ENCODE results near the gene MIB2.
"Not testable (repeated sequence)": the region's sequence is repeated elsewhere in the genome, so short reads cannot be mapped to it uniquely, and the experiment has no call there.

Gene MIB2

DNA sequence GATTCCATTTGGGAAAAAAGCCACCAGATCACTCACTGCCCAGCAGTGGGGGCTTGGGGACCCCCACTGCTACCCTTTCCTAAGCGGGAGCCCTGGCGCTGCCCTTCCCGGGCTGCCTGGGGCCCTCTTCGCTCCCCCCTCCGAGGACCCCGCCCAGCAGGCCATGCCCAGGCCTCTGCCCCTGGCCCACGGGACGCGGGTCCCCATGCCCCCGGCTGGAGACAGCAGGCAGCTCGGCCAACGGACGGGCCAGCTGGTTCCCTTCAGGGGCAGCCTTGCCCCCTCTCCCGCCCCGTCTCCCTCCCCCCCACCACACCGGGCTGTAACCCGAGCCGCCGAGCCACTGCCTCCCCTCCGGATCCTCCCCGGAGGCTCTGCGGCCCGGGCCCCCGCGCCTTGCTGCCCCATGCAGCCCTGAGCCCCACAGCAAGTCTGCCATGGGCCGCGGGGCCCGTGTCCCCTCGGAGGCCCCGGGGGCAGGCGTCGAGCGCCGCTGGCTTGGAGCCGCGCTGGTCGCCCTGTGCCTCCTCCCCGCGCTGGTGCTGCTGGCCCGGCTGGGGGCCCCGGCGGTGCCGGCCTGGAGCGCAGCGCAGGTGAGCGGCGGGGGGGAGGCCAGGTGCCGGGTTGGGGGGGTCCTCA, 16.6 kb downstream of the MIB2 start, which contains the start of gene MMP23B:
TSS of gene MMP23B (plus strand) at position 392 of the 639 bp plus-strand sequence. CDS start at position 438, 46 bp downstream.
- H3K9ac ChIP-seq (ENCODE audit: low read depth, low read length, poor library complexity, severe bottlenecking) = no peak within 1 kb of the TSS
- H3K4me1 ChIP-seq (ENCODE audit: insufficient read depth, low read length, poor library complexity, severe bottlenecking) = no peaks in the 10 kb centered on the region
- H3K9me3 ChIP-seq (ENCODE audit: insufficient read depth, low read depth, low read length) = no peaks in the 10 kb centered on the region
- H3K9me2 ChIP-seq (replicated peaks; ENCODE audit: low read depth, low read length) = no peaks in the 10 kb centered on the region
- H3K36me3 ChIP-seq (ENCODE audit: insufficient read depth, low read length) = peaks cover 5% of the 10 kb centered on the region; the same call in 1 of the 2 replicates
- H3K79me2 ChIP-seq (ENCODE audit: insufficient read depth, low read length) = no peaks in the 10 kb centered on the region
- no peaks in the 10 kb centered on the region for H4K20me1 ChIP-seq (ENCODE audit: insufficient read depth, low read length, poor library complexity, severe bottlenecking)
- H2AFZ ChIP-seq (ENCODE audit: low read length) = no peak within 1 kb of the TSS
- H3F3A ChIP-seq (ENCODE audit: low read depth) = no peaks in the 10 kb centered on the region
- H3K4me2 ChIP-seq (ENCODE audit: low read depth, low read length, poor library complexity, severe bottlenecking) = no peak within 1 kb of the TSS
- no peaks in the 10 kb centered on the region for H3K27me3 ChIP-seq (ENCODE audit: insufficient read depth, low read length, poor library complexity, severe bottlenecking)
- no peak within 1 kb of the TSS for H3K4me3 ChIP-seq (ENCODE audit: low read length, poor library complexity, severe bottlenecking)
- TF ChIP-seq, protein P1, sequence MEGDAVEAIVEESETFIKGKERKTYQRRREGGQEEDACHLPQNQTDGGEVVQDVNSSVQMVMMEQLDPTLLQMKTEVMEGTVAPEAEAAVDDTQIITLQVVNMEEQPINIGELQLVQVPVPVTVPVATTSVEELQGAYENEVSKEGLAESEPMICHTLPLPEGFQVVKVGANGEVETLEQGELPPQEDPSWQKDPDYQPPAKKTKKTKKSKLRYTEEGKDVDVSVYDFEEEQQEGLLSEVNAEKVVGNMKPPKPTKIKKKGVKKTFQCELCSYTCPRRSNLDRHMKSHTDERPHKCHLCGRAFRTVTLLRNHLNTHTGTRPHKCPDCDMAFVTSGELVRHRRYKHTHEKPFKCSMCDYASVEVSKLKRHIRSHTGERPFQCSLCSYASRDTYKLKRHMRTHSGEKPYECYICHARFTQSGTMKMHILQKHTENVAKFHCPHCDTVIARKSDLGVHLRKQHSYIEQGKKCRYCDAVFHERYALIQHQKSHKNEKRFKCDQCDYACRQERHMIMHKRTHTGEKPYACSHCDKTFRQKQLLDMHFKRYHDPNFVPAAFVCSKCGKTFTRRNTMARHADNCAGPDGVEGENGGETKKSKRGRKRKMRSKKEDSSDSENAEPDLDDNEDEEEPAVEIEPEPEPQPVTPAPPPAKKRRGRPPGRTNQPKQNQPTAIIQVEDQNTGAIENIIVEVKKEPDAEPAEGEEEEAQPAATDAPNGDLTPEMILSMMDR (conservative IDR thresholded peaks at IDR 0.05; ENCODE audit: low read length) = no peak
- TF ChIP-seq EZH2phosphoT487 (IDR thresholded peaks at IDR 0.05; ENCODE audit: borderline replicate concordance) = no peak

DNA sequence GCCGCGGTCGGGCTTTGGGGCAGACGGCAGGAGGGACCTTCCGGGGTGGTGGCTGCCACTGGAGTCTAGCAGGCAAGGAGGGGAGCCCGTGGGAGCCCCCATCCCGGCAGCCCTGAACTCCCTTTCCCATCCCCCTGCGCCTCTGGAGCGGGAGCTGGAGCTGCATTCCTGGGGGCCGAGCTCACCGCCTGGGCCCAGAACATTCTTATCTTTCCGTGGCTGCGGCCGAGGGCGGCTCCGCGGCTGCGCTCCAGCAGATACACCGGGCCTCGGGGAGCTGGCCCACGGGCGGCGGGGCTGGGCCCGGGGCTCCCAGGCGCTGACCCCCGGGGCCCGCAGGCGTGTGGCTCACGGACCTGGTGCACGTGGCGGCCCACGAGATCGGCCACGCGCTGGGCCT, 18.1 kb downstream of the MIB2 start:
- H3K9me2 ChIP-seq (replicated peaks; ENCODE audit: low read depth, low read length); H3K4me3 ChIP-seq (ENCODE audit: low read length, poor library complexity, severe bottlenecking); H3K9me3 ChIP-seq (ENCODE audit: insufficient read depth, low read depth, low read length); H3K79me2 ChIP-seq (ENCODE audit: insufficient read depth, low read length); H3K36me3 ChIP-seq (ENCODE audit: insufficient read depth, low read length); H4K20me1 ChIP-seq (ENCODE audit: insufficient read depth, low read length, poor library complexity, severe bottlenecking); H2AFZ ChIP-seq (ENCODE audit: low read length); H3K27me3 ChIP-seq (ENCODE audit: insufficient read depth, low read length, poor library complexity, severe bottlenecking); H3K4me2 ChIP-seq (ENCODE audit: low read depth, low read length, poor library complexity, severe bottlenecking); H3K4me1 ChIP-seq (ENCODE audit: insufficient read depth, low read length, poor library complexity, severe bottlenecking); H3K9ac ChIP-seq (ENCODE audit: low read depth, low read length, poor library complexity, severe bottlenecking); H3F3A ChIP-seq (ENCODE audit: low read depth): not testable (repeated sequence)

- H3K9me2 ChIP-seq (replicated peaks; ENCODE audit: low read depth, low read length); H3F3A ChIP-seq (ENCODE audit: low read depth); H3K9ac ChIP-seq (ENCODE audit: low read depth, low read length, poor library complexity, severe bottlenecking); H3K4me3 ChIP-seq (ENCODE audit: low read length, poor library complexity, severe bottlenecking); H3K79me2 ChIP-seq (ENCODE audit: insufficient read depth, low read length); H3K27me3 ChIP-seq (ENCODE audit: insufficient read depth, low read length, poor library complexity, severe bottlenecking); H3K4me2 ChIP-seq (ENCODE audit: low read depth, low read length, poor library complexity, severe bottlenecking); H2AFZ ChIP-seq (ENCODE audit: low read length); H3K9me3 ChIP-seq (ENCODE audit: insufficient read depth, low read depth, low read length); H3K4me1 ChIP-seq (ENCODE audit: insufficient read depth, low read length, poor library complexity, severe bottlenecking); H4K20me1 ChIP-seq (ENCODE audit: insufficient read depth, low read length, poor library complexity, severe bottlenecking); H3K36me3 ChIP-seq (ENCODE audit: insufficient read depth, low read length): not testable (repeated sequence)
Observed at GRCh38 chr1:1634613-1635012, 19.3 kb downstream of the MIB2 start.

GRCh38 chr1:1636621-1637478, 21.6 kb downstream of the MIB2 start:
- H3F3A ChIP-seq (ENCODE audit: low read depth); H4K20me1 ChIP-seq (ENCODE audit: insufficient read depth, low read length, poor library complexity, severe bottlenecking); H3K4me3 ChIP-seq (ENCODE audit: low read length, poor library complexity, severe bottlenecking); H3K9me3 ChIP-seq (ENCODE audit: insufficient read depth, low read depth, low read length); H3K9me2 ChIP-seq (replicated peaks; ENCODE audit: low read depth, low read length); H3K9ac ChIP-seq (ENCODE audit: low read depth, low read length, poor library complexity, severe bottlenecking); H2AFZ ChIP-seq (ENCODE audit: low read length); H3K4me1 ChIP-seq (ENCODE audit: insufficient read depth, low read length, poor library complexity, severe bottlenecking); H3K4me2 ChIP-seq (ENCODE audit: low read depth, low read length, poor library complexity, severe bottlenecking); H3K36me3 ChIP-seq (ENCODE audit: insufficient read depth, low read length); H3K27me3 ChIP-seq (ENCODE audit: insufficient read depth, low read length, poor library complexity, severe bottlenecking); H3K79me2 ChIP-seq (ENCODE audit: insufficient read depth, low read length): not testable (repeated sequence)

DNA sequence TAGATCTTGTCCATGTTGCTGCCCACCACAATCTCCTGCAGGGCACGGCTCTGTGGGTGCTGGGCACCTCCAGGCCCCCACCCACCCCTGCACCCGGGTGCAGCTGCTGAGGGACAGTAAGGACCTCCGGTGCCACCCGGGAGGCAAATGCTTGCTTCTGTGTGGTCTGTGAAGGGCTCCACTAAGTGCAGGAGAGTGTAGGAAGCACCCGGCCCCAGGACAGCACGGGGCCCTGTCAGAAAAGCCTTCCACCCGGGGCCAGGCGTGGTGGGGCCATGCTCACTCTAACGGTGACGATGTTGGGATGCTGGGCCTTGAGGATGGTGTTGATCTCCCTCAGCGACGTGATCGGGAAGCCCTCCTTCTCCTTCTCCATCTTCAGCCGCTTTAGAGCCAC, 22.2 kb downstream of the MIB2 start:
- not testable (repeated sequence) for H3K9ac ChIP-seq (ENCODE audit: low read depth, low read length, poor library complexity, severe bottlenecking); H4K20me1 ChIP-seq (ENCODE audit: insufficient read depth, low read length, poor library complexity, severe bottlenecking); H3K9me2 ChIP-seq (replicated peaks; ENCODE audit: low read depth, low read length); H3K4me1 ChIP-seq (ENCODE audit: insufficient read depth, low read length, poor library complexity, severe bottlenecking); H2AFZ ChIP-seq (ENCODE audit: low read length); H3K4me3 ChIP-seq (ENCODE audit: low read length, poor library complexity, severe bottlenecking); H3K27me3 ChIP-seq (ENCODE audit: insufficient read depth, low read length, poor library complexity, severe bottlenecking); H3K36me3 ChIP-seq (ENCODE audit: insufficient read depth, low read length); H3K4me2 ChIP-seq (ENCODE audit: low read depth, low read length, poor library complexity, severe bottlenecking); H3K9me3 ChIP-seq (ENCODE audit: insufficient read depth, low read depth, low read length); H3K79me2 ChIP-seq (ENCODE audit: insufficient read depth, low read length); H3F3A ChIP-seq (ENCODE audit: low read depth)

DNA sequence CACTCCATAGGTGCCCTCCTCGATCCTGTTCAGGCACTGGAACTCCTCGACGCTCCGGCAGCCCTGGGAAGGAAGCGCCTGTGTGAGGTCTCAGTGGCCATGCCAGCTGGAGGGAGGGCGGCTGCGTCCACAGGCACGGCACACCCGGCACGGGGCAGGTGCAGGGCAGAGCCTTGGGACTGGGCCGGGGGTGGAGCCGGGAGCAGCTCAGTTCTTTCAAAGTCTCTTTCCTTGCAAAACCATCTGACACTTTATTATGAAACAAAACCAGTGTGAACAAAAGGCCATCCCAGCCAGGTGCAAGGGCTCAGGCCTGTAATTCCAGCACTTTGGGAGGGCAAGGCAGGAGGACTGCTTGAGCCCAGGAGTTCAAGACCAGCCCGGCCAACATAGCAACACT, 23.2 kb downstream of the MIB2 start:
- not testable (repeated sequence) for H3K27me3 ChIP-seq (ENCODE audit: insufficient read depth, low read length, poor library complexity, severe bottlenecking)

More for the DNA sequence above, 23.2 kb downstream of the MIB2 start:
- not testable (repeated sequence) for H3F3A ChIP-seq (ENCODE audit: low read depth); H3K9me2 ChIP-seq (replicated peaks; ENCODE audit: low read depth, low read length); H3K79me2 ChIP-seq (ENCODE audit: insufficient read depth, low read length); H3K4me2 ChIP-seq (ENCODE audit: low read depth, low read length, poor library complexity, severe bottlenecking); H4K20me1 ChIP-seq (ENCODE audit: insufficient read depth, low read length, poor library complexity, severe bottlenecking); H3K9me3 ChIP-seq (ENCODE audit: insufficient read depth, low read depth, low read length); H3K4me3 ChIP-seq (ENCODE audit: low read length, poor library complexity, severe bottlenecking); H3K4me1 ChIP-seq (ENCODE audit: insufficient read depth, low read length, poor library complexity, severe bottlenecking); H2AFZ ChIP-seq (ENCODE audit: low read length); H3K9ac ChIP-seq (ENCODE audit: low read depth, low read length, poor library complexity, severe bottlenecking); H3K36me3 ChIP-seq (ENCODE audit: insufficient read depth, low read length)

Data from Loucy (cell line).